NCI-H446 (cell line): ENCODE data around the gene POMT2.
"Not testable (repeated sequence)": the region's sequence is repeated elsewhere in the genome, so short reads cannot be mapped to it uniquely, and the experiment has no call there.

Source experiments
- DNase-seq, 2 experiments: peaks; one replicate each; lab custom pipeline; 2025; lab: John Stamatoyannopoulos, UW

POMT2 gene, protein sequence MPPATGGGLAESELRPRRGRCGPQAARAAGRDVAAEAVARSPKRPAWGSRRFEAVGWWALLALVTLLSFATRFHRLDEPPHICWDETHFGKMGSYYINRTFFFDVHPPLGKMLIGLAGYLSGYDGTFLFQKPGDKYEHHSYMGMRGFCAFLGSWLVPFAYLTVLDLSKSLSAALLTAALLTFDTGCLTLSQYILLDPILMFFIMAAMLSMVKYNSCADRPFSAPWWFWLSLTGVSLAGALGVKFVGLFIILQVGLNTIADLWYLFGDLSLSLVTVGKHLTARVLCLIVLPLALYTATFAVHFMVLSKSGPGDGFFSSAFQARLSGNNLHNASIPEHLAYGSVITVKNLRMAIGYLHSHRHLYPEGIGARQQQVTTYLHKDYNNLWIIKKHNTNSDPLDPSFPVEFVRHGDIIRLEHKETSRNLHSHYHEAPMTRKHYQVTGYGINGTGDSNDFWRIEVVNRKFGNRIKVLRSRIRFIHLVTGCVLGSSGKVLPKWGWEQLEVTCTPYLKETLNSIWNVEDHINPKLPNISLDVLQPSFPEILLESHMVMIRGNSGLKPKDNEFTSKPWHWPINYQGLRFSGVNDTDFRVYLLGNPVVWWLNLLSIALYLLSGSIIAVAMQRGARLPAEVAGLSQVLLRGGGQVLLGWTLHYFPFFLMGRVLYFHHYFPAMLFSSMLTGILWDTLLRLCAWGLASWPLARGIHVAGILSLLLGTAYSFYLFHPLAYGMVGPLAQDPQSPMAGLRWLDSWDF

DNA sequence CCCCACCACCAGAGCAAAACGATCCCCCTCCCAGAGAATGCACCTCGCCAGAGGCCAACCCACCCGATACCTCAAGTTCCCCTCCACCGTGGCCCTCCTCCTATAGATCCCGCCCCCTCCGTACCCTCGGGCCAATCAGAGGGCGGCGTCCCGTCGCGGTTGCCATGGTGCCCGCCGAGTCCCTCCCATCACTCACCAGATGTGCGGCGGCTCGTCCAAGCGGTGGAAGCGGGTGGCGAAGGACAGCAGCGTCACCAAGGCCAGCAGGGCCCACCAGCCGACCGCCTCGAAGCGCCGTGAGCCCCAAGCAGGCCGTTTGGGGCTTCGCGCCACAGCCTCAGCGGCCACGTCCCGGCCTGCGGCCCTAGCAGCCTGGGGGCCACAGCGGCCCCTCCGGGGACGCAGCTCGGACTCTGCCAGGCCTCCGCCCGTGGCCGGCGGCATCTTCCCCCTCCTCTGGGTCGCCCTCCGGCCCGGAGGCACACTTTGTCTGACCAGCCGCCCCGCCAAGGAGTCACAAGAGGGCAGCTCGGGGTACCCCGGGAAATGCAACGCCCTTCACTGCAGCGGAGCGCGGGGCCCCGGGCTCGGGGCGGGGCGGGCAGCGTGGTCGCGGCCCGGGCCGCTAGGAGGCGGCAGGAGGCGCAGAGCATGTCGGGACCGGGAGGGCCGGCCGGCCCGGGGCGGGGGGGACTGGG, at the start of gene POMT2:
Gene POMT2, minus strand, starts transcription at position 646 of the 698 bp plus-strand sequence. Its CDS starts 202 bp downstream, at position 444.
- peak; percentile 84 to 92 for DNase-seq

DNA sequence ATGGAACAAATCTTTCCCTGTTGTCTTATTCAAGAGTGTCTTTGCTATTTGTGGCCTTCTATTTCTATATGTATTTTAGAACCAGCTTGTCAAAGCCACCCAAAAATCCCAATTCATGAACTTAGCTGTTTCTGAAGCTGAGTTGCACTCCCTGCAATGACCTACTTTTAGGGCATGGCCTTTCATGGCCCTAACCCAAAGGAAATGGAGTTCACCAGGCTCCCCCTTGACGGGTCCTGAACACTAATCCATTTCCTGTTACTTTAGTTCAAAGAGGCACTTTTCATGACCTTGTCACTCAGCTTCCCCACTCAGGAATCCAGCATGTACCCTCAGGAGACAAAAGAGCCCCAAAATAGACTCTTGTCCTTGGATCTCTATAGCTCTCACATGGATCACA, 48.6 kb upstream of the POMT2 start:
- no peak for DNase-seq

DNA sequence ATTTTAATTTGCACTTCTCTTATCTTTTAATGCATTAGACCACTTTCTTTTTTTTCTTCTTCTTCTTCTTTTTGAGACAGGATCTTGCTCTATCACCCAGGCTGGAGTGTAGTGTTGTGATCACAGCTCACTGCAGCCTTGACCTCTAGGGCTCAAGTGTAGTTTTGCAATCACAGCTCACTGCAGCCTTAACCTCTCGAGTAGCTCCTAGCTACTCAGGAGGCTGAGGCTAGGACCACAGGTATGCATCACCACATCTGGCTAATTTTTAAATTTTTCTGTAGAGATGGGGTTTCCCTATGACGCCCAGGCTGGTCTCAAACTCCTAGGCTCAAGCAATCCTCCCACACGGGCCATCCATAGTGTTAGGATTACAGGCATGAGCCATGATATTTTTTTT, 43.5 kb upstream of the POMT2 start:
- DNase-seq: no peak

DNA sequence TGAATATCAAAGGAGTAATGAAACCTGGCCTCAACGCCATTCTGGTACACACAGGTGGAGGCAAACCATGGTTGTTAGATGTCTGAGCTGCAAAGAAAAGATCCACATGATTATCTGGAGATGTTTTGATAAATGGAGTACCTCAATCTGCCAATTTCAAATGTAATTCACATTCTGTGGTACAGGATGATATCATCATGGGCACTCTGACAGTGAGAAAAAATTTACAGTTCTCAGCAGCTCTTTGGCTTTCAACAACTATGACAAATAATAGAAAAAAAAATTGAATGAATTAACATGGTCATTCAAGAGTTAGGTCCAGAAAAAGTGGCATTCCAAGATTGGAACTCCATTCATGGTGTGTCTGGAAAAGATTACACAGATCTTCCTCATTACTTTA, 38.9 kb upstream of the POMT2 start:
- no peak for DNase-seq

DNA sequence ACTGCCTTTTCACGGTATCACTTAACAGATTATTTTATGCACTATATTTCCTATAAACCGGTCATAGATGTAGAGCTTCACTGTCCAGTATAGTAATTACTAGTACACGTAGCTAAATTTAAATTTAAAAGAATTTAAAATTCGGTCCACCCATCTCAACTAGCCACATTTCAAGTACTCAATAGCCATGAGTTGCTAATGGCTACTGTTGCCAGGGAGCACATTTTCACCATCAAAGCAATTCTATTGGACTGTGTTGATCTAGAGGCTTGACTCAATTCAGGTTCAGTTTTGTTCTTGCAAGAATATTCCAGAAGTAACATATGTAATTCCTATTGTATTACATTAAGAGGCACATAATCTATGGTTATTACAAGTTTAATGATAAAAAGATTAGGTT, 36.2 kb upstream of the POMT2 start:
- DNase-seq: no peak

DNA sequence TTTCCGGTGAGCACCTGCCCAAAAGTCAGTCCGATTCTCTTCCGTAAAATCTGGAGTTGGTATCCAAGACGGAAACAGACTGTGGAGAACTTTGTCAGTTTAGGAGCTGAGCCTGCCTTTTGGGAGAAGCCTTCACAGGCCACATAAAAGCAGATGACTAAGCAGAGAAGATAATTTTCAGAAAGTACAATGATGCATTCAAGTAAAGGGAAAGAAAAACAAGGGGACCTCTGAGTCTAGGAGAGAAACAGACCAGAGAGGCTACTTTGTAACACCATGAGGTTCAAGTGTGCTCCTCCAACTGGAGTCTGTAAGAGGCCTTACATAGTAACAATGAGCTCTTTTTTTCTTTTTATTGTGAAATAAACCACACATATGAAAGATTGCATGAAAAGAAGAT, 35.1 kb upstream of the POMT2 start:
- no peak for DNase-seq

DNA sequence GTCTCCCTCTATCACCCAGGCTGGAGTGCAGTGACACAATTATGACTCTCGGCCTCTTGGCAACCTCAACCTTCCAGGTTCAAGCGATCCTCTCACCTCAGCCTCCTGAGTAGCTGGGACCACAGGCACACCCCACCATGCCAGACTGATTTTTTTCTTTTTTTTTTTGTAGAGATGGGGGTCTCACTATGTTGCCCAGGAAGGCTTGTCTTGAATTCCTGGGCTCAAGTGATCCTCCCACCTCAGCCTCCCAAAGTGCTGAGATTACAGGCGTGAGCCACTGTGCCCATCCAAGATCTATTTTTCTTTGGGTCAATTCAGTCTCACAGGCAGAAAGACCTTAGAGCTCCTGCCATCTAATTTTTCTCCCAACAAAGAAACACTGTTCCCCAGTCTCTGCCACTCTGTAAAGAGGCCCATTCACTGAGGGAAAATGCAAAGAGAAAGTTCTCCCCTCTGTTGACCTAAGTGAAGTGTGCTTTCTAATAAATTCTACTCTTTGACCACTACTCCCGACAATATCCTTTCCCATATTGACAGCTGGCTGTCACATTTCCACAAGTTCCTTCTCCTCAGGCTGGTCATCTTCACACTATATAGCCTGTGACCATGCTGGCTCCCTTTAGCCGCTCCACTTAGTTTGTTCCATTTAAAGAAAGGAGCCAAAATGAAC, 32.9 kb upstream of the POMT2 start:
- DNase-seq: no peak

DNA sequence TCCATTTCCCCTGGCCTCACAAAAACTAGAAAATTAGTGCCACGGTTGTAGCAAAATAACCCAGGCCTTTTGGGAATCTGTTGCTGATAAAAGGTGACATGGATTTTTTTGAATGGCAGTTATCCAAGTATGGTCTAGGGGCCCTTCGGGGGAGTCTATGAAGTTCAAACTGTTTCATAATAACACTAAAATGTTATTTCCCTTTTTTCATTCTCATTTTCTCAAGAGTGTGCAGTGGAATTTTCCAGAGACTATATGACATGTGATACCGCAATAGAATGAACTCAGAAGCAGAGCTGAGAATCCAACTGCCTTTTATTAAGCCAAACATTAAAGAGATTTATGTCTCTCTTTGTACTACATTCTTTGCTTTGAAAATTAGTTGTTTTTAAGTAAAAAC, 27.1 kb upstream of the POMT2 start:
- no peak for DNase-seq

DNA sequence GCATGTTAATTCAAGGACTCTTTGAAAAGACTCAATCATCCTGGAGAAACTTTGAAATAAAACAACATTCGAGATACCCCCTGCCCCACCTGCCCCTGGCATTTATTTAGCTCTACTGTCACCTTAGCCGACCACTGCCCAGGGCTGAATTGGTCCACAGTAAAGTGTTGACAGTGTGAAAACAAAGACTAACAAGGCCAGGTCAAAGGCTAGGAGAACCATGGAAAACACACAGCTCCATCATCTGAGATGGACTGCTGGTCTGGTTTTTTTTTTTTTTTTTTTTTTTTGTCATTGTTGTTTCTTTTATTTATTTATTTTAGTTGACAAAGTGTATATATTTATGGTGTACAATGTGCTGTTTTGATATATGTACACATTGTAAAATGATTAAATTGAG, 25.8 kb upstream of the POMT2 start:
- DNase-seq: no peak

DNA sequence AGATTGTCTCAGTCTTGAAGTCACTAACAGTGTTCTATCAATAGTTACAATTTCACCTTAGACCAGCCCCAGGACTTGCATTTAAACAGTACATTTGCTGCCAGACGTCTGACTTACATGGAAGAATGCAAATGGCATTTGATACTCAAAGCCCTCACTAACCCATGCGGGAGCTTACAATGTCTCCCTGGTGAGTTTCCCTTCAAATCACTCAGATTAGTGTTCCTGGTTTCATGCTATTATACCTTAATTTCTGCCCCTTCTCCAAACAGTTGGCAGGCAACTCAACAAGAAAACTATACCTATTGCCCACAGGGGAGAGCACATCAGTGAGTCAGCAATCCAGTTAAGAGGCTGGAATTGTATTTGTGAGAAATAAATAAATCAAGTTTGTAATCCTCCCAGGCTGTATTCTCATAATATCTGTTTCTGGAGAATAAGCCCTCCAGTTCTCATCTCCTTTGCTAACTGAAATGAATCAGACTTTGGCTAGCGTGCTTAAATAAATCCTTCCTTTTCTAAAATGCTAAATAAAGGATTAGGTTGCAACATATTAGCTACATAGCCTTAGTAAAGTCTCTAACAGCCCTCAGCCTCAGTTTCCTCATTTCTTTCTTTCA, 23.8 kb upstream of the POMT2 start:
- DNase-seq: no peak

DNA sequence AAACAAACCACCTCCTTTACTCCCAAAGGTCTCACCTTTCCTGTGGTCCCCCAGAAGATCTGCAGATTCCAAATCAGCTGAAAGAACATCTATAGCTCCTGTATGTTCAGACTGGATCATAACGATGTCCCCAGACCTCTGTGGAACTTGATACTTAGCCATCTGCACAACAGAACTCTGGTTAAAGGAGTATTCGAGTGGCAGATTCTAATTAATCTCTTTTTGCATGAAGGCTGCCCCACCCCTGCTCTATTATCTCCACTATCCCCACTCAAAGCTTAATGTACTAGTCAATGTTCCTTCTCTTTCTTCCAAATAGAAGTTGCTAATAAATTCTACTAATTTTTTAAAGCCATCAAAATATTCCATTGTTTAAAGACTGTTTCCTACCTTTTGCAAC, 23.0 kb upstream of the POMT2 start:
- no peak for DNase-seq

DNA sequence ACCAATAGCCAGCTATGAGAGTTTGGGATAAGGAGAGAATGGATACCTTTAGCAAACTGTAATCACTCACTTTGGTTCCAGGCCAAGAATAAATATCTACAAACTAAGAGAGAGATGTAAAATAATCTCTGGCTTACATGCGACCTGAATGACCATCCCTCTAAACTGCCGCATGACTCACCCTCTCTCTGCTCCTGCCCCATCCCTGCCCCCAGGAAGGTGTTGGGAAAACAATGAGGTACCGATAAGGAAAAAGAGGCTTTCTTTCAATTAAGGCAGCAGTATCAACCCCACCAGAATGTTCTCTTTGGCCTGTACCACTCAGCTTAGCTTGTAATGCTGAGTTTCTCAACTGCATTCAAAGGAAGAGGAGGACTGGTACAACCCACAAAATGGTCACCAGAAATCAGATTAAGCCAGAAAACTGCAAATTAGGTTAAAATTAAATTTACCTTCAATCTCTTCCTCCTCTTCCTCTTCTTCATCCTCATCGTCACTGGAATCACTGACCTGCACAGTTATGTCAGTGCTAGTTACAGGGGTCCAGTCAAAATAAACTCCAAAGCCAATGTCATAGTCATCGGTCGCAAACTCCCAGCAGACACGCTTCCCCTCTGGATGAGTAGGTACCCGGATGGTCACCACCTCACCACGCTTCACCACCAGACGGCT, 22.2 kb upstream of the POMT2 start:
- no peak for DNase-seq

DNA sequence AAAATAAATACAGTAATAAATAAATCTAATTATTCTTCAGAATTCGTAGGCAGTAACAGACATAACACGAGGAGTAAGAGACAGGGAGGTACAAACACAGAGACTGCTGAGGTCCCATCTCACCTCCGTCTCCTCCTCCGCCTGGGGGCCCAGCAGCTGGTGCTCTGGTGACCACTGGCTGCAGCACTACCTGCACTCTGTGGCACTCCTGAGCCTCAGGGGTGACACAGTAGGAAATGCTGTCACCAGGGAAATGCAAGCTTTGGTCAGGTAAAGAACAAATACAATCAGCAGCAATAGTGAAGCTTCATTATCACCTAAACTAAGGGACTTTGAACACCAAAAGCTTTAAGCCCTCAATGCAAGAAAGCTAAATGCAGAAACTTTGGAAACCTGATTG, 19.7 kb upstream of the POMT2 start:
- no peak for DNase-seq

DNA sequence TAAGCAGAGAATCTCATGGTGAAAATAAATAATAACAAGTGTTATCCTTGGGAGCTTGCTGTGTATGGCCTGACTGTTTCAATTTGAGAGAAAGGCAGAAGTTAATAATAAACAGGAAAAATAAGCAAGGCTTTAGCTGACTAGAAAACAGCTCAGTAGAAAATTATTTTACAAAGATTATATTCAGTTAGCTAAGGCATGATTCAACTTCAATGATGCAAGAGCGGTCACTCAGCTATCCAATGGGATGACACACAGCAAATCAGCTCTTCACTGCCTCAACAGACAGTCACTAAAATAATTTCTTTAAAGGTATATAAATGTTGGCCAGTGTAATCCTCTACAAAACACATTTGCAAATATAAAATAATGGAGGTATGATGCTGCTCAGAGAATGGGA, 18.7 kb upstream of the POMT2 start:
- no peak for DNase-seq

DNA sequence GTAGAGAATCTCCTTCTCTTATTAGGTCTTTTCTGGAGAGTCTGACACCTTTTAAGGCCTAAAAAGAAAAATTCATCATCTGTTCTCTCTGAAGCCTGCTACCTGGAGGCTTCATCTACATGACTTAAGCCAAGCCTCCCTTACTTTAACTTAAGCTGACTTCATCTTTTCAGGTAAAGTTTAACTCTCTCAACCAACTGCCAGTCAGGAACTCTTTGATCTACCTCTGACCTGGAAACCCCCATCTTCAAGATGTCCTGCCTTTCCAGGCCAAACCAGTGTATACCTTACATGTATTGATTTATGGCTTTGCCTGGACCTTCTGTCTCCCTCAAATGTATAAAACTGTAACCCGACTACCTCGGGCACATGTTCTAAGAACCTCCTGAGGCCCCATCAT, 17.6 kb upstream of the POMT2 start:
- no peak for DNase-seq

DNA sequence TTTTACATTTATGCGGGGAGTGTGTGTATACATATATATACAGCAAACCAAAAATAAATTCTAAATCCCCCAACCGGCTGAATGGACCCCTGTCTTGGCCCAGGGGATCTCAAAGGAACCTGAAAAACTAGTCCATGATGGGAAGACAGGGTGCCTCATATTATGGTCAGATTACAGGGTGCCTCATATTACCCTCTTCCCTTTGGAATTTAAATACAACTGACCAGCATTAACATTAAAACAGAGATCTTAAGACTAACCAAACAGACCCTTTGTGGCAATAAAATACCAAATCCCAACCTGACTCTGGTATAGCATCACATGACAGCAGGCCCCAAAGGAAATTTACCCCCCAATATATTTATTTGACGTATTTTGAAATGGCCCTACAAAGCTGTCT, 17.2 kb upstream of the POMT2 start:
- DNase-seq: no peak

DNA sequence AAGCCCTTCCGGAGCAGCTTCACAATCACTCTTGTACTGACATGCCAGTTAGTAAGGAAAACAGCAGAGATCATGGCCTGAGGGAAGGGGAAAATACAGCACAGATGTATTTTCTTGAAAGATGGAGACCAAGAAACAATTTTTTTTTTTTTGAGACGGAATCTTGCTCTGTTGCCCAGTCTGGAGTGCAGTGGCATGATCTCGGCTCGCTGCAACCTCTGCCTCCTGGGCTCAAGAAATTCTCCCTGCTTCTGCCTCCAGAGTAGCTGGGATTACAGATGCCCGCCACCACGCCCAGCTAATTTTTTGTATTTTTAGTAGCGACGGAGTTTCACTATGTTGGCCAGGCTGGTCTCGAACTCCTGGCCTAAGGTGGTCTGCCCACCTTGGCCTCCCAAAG, 16.6 kb upstream of the POMT2 start:
- DNase-seq: not testable (repeated sequence)

DNA sequence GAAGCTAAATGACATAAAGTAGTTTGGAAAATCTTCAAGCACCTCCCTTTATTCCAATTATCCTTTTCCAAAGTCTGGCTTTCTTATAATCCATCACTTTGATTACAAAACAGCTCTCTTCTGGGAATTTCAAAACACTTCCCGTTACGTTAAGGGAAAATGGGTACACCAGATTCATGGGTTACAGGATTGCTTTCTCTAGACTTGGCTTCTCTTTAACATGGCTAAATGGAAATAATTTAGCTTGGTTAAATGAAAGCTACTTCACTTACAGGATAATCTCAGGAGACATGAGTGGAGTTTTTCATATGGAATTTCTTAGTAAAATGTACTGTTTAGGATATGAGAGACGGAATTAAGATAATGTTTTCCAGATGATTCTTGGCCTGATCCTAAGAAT, 14.9 kb upstream of the POMT2 start:
- DNase-seq: no peak

DNA sequence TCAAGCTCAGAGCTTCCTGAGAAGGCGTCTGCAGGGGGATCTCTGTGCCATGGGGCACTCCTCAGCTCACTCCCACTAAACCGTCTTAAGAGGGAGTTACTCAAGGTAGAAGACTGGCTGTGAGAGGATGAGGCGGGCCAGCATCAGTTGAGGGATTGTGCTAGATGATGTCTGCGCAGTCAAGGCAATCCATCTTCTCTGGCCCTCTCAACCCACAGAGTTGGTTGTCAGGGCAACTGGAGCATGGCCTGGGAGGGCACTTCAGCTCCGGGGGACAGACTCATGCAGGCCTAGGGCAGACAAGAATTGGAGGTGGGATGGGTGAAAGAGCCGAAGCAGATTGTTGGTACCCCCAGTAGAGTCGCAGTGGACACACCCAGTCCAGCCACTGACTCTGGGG, 9.2 kb upstream of the POMT2 start:
- no peak for DNase-seq

DNA sequence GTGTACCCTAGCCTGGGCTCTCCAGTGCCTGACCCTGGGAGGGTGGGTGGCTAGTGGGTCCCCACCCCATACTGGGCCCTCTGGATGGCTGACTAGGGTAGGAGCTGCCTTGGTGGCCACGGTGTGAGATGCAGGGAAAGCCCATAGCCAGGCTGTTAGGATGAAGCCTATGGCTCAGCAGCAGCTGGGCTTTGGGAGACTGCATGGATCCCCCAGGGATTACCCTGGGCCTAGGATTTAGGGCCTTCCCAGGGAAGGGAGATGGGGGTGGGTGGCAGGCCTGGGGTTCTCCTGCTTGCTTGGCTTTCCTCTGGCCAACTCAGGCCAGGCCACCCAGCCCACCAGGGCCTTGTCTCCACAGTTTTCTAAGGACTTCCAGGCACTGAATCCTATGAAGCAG, 6.4 kb upstream of the POMT2 start:
- peak in 1 of 2 experiments; percentile 17 for DNase-seq

DNA sequence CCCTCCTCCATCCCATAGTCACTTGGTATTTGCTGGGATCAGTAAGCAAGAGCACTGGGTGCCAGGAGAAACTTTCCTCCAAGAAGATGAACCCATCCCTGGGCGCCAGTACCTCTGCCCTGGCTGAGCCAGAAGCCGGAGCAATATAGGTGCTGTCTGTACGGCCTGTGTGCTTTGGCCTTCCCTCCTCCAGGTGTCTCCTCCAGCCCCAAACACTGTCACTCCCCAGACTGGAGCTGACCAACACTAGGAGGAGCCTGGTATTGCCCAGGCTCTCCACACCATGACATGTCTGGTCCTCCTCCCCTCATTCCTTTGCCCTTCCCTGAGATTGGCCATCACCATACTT, 5.0 kb upstream of the POMT2 start:
- DNase-seq: no peak
